Ishikawa (cell line): ENCODE results near the gene C13orf46.

ENCODE experiments used
- CEBPB ChIP-seq: IDR thresholded peaks from 2 replicates; pipeline ENCODE4 v1.6.1; 2012
- CREB1 ChIP-seq: IDR thresholded peaks from 2 replicates; pipeline ENCODE4 v1.6.1; 2012; ENCODE audit warnings: low read depth
- EGR1 ChIP-seq: IDR thresholded peaks from 2 replicates; pipeline ENCODE4 v1.6.1; 2012
- EP300 ChIP-seq: IDR thresholded peaks from 2 replicates; pipeline ENCODE4 v1.6.1; 2012; ENCODE audit warnings: borderline replicate concordance
- FOXM1 ChIP-seq: IDR thresholded peaks from 2 replicates; pipeline ENCODE4 v1.6.1; 2012; ENCODE audit warnings: low read depth, borderline replicate concordance
- MAX ChIP-seq: IDR thresholded peaks from 2 replicates; pipeline ENCODE4 v1.6.1; 2012
- NFIC ChIP-seq: IDR thresholded peaks from 2 replicates; pipeline ENCODE4 v1.6.1; 2012
- RAD21 ChIP-seq: IDR thresholded peaks from 2 replicates; pipeline ENCODE4 v1.6.1; 2012; ENCODE audit warnings: low read depth
- REST ChIP-seq: IDR thresholded peaks from 2 replicates; pipeline ENCODE4 v1.6.1; 2012; ENCODE audit warnings: low read depth, mild to moderate bottlenecking
- TAF1 ChIP-seq: IDR thresholded peaks from 2 replicates; pipeline ENCODE4 v1.6.1; 2012; ENCODE audit warnings: low read depth, mild to moderate bottlenecking
- TCF12 ChIP-seq: IDR thresholded peaks from 2 replicates; pipeline ENCODE4 v1.6.1; 2012; ENCODE audit warnings: low read depth
- TEAD4 ChIP-seq: IDR thresholded peaks from 2 replicates; pipeline ENCODE4 v1.6.1; 2012
- USF1 ChIP-seq: IDR thresholded peaks from 2 replicates; pipeline ENCODE4 v1.6.1; 2012
- YY1 ChIP-seq: IDR thresholded peaks from 2 replicates; pipeline ENCODE4 v1.6.1; 2012; ENCODE audit warnings: low read depth
- ZBTB7A ChIP-seq: IDR thresholded peaks from 2 replicates; pipeline ENCODE4 v1.6.1; 2012; ENCODE audit warnings: low read depth

C13orf46 gene

GRCh38 chr13:113960276-113960948 lies 13.5 kb downstream of the C13orf46 start:
- TF ChIP-seq TEAD4 (no peak), FOXM1 (no peak), YY1 (no peak), MAX (no peak), CEBPB (no peak)

- TF ChIP-seq RAD21, result no peak
- no peak for TF ChIP-seq USF1
- no peak for TF ChIP-seq NFIC
- no peak for TF ChIP-seq ZBTB7A
- TF ChIP-seq TCF12, result no peak
- no peak for TF ChIP-seq EP300
- TF ChIP-seq TAF1, result no peak
- TF ChIP-seq TEAD4, result no peak
- TF ChIP-seq EGR1, result no peak
- no peak for TF ChIP-seq MAX
- no peak for TF ChIP-seq CEBPB
- no peak for TF ChIP-seq FOXM1
- TF ChIP-seq CREB1, result no peak
- no peak for TF ChIP-seq YY1
- TF ChIP-seq REST, result no peak
Measured at GRCh38 chr13:113959198-113959597, 14.7 kb downstream of the C13orf46 start.

GRCh38 chr13:113958373-113958772 lies 15.5 kb downstream of the C13orf46 start:
- TF ChIP-seq CREB1, result no peak
- no peak for TF ChIP-seq EP300
- TF ChIP-seq USF1, result no peak

- TF ChIP-seq EGR1 (no peak), TEAD4 (no peak), REST (no peak), CREB1 (no peak), FOXM1 (no peak)
Measured at GRCh38 chr13:113956571-113956970, 17.3 kb downstream of the C13orf46 start.

GRCh38 chr13:113955691-113956090 lies 18.2 kb downstream of the C13orf46 start:
- TF ChIP-seq EGR1 (no peak), TEAD4 (no peak), USF1 (no peak), ZBTB7A (no peak), CREB1 (no peak), FOXM1 (no peak), REST (no peak), CEBPB (no peak), NFIC (no peak), YY1 (no peak), TAF1 (no peak), RAD21 (no peak), EP300 (no peak), MAX (no peak)
